NB4 (cell line): Measurements from ENCODE around the gene CCT6B.
"Not testable (repeated sequence)": the region's sequence is repeated elsewhere in the genome, so short reads cannot be mapped to it uniquely, and the experiment has no call there.

Source experiments
- DNase-seq: peaks from one replicate; pipeline ENCODE4 v3.0.0; 2010; ENCODE audit warnings: low read depth
- H3K4me3 ChIP-seq: one replicate; pipeline ENCODE4 v1.5.1; 2011; ENCODE audit warnings: mild to moderate bottlenecking, low read depth, low read length, moderate library complexity
- CTCF ChIP-seq: IDR thresholded peaks from one replicate; pipeline ENCODE4 v1.5.1; 2012; ENCODE audit warnings: low read depth, low read length
- MYC ChIP-seq: IDR thresholded peaks from 2 replicates; pipeline ENCODE4 v1.6.1; 2011; ENCODE audit warnings: low read depth, low read length
- POLR2A ChIP-seq: IDR thresholded peaks from 2 replicates; pipeline ENCODE4 v1.6.1; 2011; ENCODE audit warnings: mild to moderate bottlenecking; ENCODE audit not compliant: insufficient read length; ENCODE audit errors: extremely low read depth
- TF ChIP-seq, protein P1 (sequence below): IDR thresholded peaks from 2 replicates; pipeline ENCODE4 v1.6.1; 2011; ENCODE audit warnings: low read depth, low read length

Gene CCT6B

DNA sequence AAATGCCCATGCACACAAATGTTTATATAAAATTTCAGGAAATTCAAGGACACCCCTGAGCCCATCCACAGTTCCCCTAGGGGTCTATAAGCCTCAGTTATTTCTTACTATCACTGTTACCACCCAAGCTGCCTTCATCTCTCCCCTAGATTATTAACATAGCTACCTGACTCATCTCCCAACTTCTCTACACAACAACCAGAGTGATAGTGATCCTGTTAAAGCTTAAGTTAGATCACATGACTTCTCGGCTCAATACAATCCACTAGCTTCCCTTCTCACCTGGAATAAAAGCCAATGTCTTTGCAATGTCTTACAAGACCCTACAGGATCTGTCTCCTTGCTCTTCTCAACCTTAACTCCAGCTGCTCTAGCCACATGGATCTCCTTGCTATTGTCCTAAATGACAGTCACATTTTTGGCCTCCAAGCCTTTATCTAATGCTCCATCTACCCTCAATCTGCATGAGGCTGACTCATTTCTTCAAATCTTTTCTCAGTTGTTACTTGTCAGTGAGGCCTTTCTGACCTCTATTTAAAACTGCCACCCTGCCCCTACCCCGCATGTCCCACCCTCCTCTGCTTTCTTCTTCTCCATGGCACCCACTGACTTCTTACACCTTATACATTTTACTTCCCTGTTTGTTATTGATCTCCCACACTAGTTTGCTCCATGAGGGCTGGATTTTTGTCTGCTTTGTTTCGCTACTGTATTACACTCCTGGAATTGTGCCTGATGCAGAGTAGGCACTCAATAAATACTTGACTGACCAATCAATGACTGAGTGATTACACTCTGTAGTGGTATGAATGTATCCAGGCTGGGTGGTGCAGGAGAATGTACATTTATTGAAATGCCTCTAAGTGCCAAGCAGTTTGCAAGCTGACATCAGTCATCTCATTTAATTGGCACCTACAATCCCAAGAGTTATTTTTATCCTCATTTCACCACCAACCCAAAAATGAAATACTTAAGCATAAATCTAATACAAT lies 13.8 kb upstream of the CCT6B start:
- H3K4me3 ChIP-seq = no peak overlapping the region
- TF ChIP-seq MYC (peak; percentile 17; the same call in 1 of the 2 replicates), POLR2A (no peak)
- peak; percentile 61 for DNase-seq

- no peak overlapping the region for H3K4me3 ChIP-seq
- DNase-seq = peak; percentile 84
- TF ChIP-seq POLR2A = no peak
Observed at GRCh38 chr17:34974179-34974578, 12.9 kb upstream of the CCT6B start.

- H3K4me3 ChIP-seq = no peak overlapping the region
- TF ChIP-seq MYC = no peak
- TF ChIP-seq, protein P1, sequence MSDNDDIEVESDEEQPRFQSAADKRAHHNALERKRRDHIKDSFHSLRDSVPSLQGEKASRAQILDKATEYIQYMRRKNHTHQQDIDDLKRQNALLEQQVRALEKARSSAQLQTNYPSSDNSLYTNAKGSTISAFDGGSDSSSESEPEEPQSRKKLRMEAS = no peak
- no peak for TF ChIP-seq POLR2A
- TF ChIP-seq CTCF = no peak
- no peak for DNase-seq
Observed at GRCh38 chr17:34958438-34958837, 2.8 kb downstream of the CCT6B start.

DNA sequence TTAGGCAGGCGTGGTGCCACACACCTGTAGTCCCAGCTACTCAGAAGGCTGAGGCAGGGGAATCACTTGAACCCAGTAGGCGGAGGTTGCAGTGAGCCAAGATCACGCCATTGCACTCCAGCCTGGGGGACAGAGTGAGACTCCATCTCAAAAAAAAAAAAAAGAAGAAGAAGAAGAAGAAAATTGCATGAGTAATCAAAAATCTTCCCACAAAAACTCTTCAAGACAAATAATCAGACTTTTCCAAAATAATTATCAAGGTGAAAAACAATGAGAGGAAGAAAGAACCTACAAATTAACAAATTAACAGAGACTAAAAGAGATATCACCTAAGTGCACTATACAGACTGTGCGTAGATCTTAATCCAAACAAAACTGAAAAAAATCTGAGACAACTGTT lies 10.5 kb downstream of the CCT6B start:
- H3K4me3 ChIP-seq, DNase-seq: not testable (repeated sequence)

DNA sequence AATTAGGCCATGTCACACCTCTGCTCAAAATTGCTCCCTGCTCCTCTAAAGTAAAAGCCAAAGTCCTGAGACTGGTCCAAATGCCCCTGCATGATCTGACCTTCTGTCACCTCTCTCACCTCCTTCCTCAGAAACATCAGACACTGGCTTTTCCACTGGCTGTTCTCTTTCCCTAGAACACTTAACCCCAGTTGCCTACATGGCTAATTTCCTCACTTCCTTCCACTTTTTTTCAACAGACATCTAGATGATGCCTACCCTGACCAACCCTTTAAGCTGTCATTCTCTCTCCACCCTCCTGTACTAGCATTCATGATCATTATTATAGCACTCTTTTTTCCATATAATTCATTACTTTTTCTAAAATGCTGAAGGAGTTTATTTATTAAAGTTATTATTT lies 31.0 kb downstream of the CCT6B start:
- no peak overlapping the region for H3K4me3 ChIP-seq
- DNase-seq = peak; percentile 54
- TF ChIP-seq POLR2A (no peak), CTCF (no peak), MYC (no peak)
- TF ChIP-seq, protein P1 = no peak

DNA sequence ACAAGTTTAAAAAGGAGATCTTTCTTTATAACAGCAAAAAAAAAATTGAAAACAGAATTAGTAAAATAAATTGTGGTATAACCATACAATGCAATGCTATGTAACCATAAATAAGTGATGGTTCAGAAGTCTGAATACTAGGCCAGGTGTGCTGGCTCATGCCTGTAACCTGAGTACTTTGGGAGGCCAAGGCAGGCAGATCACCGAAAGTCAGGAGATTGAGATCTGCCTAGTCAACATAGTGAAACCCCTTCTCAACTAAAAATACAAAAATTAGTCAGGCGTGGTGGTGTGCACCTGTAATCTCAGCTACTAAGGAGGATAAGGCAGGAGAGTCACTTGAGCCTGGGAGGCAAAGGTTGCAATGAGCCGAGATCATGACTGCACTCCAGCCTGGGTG lies 34.6 kb downstream of the CCT6B start:
- H3K4me3 ChIP-seq = no peak overlapping the region
- TF ChIP-seq POLR2A (no peak), CTCF (no peak), MYC (no peak)
- TF ChIP-seq, protein P1 = no peak
- no peak for DNase-seq

DNA sequence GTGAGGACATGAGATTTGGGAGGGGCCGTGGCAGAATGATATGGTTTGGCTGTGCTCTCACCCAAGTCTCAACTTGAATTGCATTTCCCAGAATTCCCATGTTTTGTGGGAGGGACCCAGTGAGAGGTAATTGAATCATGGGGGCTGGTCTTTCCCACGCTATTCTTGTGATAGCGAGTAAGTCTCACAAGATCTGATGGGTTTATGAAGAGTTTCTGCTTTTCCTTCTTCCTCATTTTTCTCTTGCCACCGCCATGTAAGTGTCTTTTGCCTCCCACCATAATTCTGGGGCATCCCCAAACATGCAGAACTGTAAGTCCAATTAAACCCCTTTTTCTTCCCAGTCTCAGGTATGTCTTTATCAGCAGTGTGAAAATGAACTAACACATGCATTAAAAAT lies 40.6 kb downstream of the CCT6B start:
- no peak for TF ChIP-seq POLR2A
- no peak for TF ChIP-seq CTCF
- TF ChIP-seq MYC = no peak
- TF ChIP-seq, protein P1 = no peak
- no peak for DNase-seq
- H3K4me3 ChIP-seq = no peak overlapping the region
